Heart left ventricle (tissue), 13 donors: ENCODE data around the gene HNRNPAB.

ENCODE experiments used
- CTCF ChIP-seq, 12 donors: fragments of 200-600 bp; sonication (generic) in 4 of 12; IDR thresholded peaks; one replicate each; pipeline versions ENCODE4 v1.5.0 to v1.8.0; 2018 to 2022; ENCODE audit warnings: antibody characterized with exemption in 12 of 12, mild to moderate bottlenecking in 5 of 12
- POLR2A ChIP-seq, 2 donors: fragments of 450-650 bp; IDR thresholded peaks; one replicate each; pipeline ENCODE4 v1.6.1; 2017; ENCODE audit warnings: antibody characterized with exemption in 2 of 2, mild to moderate bottlenecking in 2 of 2, moderate library complexity in 2 of 2
- donor health status: ischemic (EF 13 %, LVEDD 7.1; RV severe dilation, severe dysfunction).
- donor health status: DM: no; HTN: yes; CAD: no.
- donor health status: DM: no; HTN: no; CAD: no.
- donor health status: ischemic (EF 25% LVEDD 6.9; RV normal size, moderate dysfunction).
- donor health status: ischemic (EF 25% LVEDD 5.7; RV mildly dilated, moderate dysfunction).
- donor health status: ischemic (EF 35%, LVEDD 5.7; RV mildly dilated, moderate dysfunction).
- donor health status: nonischemic (EF 11% LVEDD 7.7; RV severe dilation, severe dysfunction).
- donor health status: DM: yes; HTN: yes; CAD: no.
- donor health status: PGD.
- donor health status: ischemic (EF 29% LVEDD 5.4; RV normal size, mild dysfunction).
- donor health status: nonischemic (EF 23%, LVEDD 6.1; RV moderate dilation, normal function).

DNA sequence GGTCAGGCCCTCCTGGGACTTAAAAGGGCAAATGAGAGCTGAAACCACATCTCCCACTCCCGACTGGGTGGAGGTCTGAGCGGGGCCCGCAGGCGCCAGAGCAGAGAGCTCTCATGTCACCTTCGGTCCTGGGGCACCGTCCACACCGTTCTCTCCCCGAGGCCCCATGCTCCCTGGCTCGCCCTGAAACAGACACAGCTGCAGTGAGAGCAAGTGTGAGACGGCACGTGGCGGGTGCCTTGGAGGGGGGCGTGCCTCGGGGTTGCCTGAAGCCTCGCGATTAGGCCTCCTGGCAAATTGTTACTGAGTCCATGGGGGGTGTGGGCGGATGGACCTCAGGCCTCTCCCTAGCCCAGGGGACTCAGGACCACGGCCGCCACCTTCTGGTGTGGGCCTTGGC lies 52.4 kb downstream of the HNRNPAB start:
- TF ChIP-seq CTCF (IDR thresholded peaks at IDR 0.05) = no peak
- no peak for TF ChIP-seq POLR2A (IDR thresholded peaks at IDR 0.05)
